ENCODE measurements around the gene GRAMD1B.

DNA sequence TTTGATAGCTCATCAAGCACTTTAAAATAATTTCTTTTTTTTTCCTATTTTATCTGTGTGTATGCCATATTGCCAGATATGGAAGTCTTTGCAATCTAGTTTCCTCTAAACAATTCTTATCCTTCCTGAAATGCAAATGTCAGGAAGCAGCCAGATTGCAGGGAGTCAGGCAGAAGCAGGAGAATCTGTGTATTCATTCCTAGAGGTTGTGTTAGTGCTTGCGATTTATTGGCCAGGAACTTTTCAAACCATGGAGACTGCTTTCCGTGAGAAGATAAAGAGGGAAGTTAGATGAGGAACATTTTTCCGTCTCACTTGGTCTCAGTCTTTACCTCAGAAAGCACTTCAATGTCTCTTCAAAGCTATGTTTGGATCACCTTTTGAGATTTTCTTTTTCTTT lies 91.9 kb downstream of the GRAMD1B start:
- TF ChIP-seq, protein P1, sequence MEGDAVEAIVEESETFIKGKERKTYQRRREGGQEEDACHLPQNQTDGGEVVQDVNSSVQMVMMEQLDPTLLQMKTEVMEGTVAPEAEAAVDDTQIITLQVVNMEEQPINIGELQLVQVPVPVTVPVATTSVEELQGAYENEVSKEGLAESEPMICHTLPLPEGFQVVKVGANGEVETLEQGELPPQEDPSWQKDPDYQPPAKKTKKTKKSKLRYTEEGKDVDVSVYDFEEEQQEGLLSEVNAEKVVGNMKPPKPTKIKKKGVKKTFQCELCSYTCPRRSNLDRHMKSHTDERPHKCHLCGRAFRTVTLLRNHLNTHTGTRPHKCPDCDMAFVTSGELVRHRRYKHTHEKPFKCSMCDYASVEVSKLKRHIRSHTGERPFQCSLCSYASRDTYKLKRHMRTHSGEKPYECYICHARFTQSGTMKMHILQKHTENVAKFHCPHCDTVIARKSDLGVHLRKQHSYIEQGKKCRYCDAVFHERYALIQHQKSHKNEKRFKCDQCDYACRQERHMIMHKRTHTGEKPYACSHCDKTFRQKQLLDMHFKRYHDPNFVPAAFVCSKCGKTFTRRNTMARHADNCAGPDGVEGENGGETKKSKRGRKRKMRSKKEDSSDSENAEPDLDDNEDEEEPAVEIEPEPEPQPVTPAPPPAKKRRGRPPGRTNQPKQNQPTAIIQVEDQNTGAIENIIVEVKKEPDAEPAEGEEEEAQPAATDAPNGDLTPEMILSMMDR (conservative IDR thresholded peaks at IDR 0.05): no peak
- no peak for TF ChIP-seq ZFX (IDR thresholded peaks at IDR 0.05)

Data from C4-2B (cell line).